ENCODE measurements around the gene ALX1.
"Not testable (repeated sequence)": the region's sequence is repeated elsewhere in the genome, so short reads cannot be mapped to it uniquely, and the experiment has no call there.

DNA sequence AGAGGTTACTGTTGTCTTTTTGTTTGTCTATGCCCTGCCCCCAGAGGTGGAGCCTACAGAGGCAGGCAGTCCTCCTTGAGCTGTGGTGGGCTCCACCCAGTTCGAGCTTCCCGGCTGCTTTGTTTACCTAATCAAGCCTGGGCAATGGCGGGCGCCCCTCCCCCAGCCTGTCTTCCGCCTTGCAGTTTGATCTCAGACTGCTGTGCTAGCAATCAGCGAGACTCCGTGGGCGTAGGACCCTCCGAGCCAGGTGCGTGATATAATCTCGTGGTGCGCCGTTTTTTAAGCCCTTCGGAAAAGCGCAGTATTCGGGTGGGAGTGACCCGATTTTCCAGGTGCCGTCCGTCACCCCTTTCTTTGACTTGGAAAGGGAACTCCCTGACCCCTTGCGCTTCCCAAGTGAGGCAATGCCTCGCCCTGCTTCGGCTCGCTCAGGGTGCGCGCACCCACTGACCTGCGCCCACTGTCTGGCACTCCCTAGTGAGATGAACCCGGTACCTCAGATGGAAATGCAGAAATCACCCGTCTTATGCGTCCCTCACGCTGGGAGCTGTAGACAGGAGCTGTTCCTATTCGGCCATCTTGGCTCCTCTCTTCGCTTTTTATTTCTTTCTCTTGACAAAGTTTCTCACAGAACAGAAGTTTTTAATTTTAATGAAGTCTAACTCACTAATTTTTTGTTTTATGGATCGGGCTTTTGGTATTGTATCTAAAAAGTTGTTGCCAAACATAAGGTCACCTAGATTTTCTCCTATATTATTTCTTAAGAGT is 38.0 kb downstream of the ALX1 start:
- not testable (repeated sequence) for TF ChIP-seq POLR2A (IDR thresholded peaks at IDR 0.05; ENCODE audit: low read depth, low read length); RAD21 (IDR thresholded peaks at IDR 0.05; ENCODE audit: low read length); MAZ (IDR thresholded peaks at IDR 0.05; ENCODE audit: borderline replicate concordance, low read depth, low read length)
- TF ChIP-seq, protein P1, sequence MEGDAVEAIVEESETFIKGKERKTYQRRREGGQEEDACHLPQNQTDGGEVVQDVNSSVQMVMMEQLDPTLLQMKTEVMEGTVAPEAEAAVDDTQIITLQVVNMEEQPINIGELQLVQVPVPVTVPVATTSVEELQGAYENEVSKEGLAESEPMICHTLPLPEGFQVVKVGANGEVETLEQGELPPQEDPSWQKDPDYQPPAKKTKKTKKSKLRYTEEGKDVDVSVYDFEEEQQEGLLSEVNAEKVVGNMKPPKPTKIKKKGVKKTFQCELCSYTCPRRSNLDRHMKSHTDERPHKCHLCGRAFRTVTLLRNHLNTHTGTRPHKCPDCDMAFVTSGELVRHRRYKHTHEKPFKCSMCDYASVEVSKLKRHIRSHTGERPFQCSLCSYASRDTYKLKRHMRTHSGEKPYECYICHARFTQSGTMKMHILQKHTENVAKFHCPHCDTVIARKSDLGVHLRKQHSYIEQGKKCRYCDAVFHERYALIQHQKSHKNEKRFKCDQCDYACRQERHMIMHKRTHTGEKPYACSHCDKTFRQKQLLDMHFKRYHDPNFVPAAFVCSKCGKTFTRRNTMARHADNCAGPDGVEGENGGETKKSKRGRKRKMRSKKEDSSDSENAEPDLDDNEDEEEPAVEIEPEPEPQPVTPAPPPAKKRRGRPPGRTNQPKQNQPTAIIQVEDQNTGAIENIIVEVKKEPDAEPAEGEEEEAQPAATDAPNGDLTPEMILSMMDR (conservative IDR thresholded peaks at IDR 0.05; ENCODE audit: low read depth, low read length) = not testable (repeated sequence)
